ENCODE measurements around the gene ODF4. TPM values are rescaled to one million over a fixed set of nuclear protein-coding genes. Genes with fewer than 3 reads are reported as not detected.

The ODF4 gene
- total RNA-seq, 1 donor from 2014 or later, result not detected

Other genes starting within 250 kb of the ODF4 start
- gene ALOXE3, start 221.3 kb upstream of the ODF4 start, total RNA-seq, result not detected
- gene HES7, start 215.7 kb upstream of the ODF4 start, total RNA-seq, result 0.78 TPM
- 123 TPM for gene PER1, start 187.4 kb upstream of the ODF4 start, total RNA-seq
- gene VAMP2, start 176.9 kb upstream of the ODF4 start, total RNA-seq, result 73.8 TPM
- gene TMEM107, start 163.5 kb upstream of the ODF4 start, total RNA-seq, result 22.5 TPM
- 12.4 TPM for gene BORCS6, start 149.7 kb upstream of the ODF4 start, total RNA-seq
- 1.9 TPM for gene AURKB, start 129.3 kb upstream of the ODF4 start, total RNA-seq
- 66.3 TPM for gene CTC1, start 91.8 kb upstream of the ODF4 start, total RNA-seq
- gene PFAS, start 90.6 kb upstream of the ODF4 start, total RNA-seq, result 31.4 TPM
- 22.0 TPM for gene RANGRF, start 51.2 kb upstream of the ODF4 start, total RNA-seq
- gene SLC25A35, start 44.4 kb upstream of the ODF4 start, total RNA-seq, result 17.8 TPM
- 7.9 TPM for gene ARHGEF15, start 29.6 kb upstream of the ODF4 start, total RNA-seq
- gene RPL26, start 43.4 kb downstream of the ODF4 start, total RNA-seq, result 1,147 TPM
- gene RNF222, start 58.0 kb downstream of the ODF4 start, total RNA-seq, result not detected
- 60.0 TPM for gene NDEL1, start 96.0 kb downstream of the ODF4 start, total RNA-seq